Jurkat, Clone E6-1 (cell line): ENCODE results near the gene KRT27.
"Not testable (repeated sequence)": the region's sequence is repeated elsewhere in the genome, so short reads cannot be mapped to it uniquely, and the experiment has no call there.

Source experiments
- DNase-seq: peaks from one replicate; pipeline ENCODE4 v3.0.0-alpha.2; 2011; ENCODE audit warnings: low read depth, low spot score
- H3K4me3 ChIP-seq: 2 replicates; pipeline ENCODE4 v1.5.1; 2011; ENCODE audit warnings: mild to moderate bottlenecking, low read length, control low read depth, moderate library complexity

Gene KRT27

DNA sequence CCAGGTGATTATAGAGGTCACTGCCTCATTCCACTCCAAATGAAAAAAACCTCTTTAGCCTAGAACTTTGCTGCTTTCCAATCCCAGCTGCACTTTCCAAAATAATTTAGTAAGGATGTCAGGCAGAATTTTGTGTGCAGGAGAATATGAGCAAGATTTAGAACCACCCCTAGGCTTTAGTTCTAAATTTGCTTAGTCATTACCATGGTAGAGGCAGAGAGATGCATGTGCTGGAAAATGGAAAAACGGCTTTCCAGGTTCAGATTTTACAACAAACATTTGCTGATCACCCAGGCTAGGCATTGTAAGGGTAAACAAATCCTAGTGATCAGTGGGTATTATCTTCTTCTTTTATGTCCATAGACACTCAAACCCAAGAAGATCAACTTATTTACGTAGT, 16.7 kb downstream of the KRT27 start:
- no peak for DNase-seq
- H3K4me3 ChIP-seq: no peak overlapping the region

DNA sequence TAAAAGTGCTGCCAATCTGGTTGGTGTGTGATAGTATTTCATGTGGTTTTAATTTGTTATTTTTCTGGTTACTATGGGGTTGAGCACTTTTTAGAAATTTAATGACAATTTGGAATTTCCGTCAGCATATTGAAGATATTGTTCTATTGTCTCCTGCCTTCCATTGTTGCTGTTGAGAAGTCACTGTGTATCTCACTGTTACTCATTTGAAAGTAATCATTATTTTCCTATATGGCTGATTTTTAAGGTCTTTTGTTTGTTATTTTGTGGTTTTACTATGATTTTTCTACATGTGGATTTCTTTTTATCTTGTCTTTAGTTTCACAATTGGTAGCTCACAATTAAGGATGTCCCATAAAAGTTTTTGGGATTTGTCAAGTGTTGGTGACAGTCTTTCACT, 18.6 kb downstream of the KRT27 start:
- DNase-seq: no peak
- no peak overlapping the region for H3K4me3 ChIP-seq

DNA sequence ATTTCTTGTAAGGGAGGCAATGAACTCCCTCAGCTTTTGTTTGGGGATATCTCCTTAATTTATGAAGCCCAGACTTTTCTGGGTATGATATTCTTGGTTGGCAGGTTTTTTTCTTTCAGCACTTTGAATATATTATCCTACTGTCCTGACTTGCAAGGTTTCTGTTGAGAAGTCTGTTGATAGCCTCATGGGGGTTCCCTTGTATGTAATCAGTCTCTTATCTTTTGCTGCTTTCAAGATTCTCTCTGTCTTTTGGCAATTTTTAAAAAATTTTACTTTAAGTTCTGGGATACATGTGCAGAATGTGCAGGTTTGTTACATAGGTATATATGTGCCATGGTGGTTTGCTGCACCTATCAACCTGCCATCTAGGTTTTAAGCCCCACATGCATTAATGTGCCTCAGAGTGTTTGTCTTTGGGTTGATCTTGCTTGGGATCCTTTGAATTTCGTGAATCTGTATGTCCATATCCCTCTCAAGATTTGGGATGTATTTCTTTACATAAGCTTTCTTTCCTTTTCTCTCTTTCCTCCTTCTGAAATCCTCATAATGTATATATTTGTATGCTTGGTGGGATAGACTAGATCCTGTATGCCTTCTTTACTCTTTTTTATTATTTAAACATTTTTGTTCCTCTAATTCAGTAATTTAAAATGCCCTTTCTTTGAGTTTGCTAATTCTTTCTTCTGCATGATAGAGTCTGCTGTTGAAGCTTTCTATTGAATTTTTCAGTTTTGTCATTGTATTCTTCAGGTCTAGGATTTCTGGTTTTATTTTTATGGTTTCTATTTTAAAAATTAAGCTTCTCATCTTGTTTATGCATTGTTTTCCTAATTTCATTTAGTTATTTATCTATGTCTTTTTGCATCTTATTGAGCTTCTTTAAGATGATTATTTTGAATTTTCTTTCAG, 22.0 kb downstream of the KRT27 start:
- no peak for DNase-seq
- no peak overlapping the region for H3K4me3 ChIP-seq

DNA sequence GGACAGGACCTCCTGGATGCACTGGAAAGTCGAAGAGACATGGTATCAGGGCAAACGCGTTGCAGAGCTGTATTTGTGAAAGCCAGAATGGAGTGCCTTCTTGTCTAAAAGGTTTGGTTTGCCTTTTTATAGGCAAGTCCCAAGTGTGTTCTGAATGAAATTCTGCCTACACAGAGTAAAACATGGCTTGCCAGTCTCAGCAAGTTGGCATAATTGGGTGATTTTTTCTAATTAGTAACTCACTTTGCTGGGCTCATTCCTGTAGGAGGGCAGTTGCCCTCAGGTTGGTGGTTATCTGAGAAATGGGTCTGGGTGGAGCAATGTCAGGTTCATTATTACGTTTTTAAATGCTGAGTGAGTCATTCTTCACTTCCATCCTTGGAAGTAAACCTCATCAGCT, 27.1 kb downstream of the KRT27 start, which contains the start of gene KRT25:
KRT25 (minus strand) TSS at position 101 of the 400 bp plus-strand sequence; CDS start at position 41, 60 bp downstream.
- DNase-seq: no peak
- no peak within 1 kb of the TSS for H3K4me3 ChIP-seq

DNA sequence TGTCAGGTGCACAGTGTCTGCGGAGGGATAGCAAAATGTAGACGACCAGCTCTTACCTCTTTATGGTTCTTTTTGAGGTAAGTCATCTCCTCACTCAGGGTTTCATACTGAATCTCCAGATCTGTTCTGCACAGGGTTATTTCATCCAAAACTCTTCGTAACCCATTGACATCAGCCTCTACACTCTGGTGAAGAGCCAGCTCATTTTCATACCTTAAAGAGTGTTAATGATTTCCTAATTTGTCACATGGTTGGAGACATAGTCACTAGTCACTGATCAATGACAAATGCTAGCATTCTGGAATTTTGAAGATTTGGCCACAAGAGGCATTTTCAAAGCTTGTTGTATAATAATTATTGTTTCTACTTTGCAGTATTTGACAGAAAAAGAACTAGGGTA, 28.5 kb downstream of the KRT27 start:
- DNase-seq: no peak
- no peak overlapping the region for H3K4me3 ChIP-seq

DNA sequence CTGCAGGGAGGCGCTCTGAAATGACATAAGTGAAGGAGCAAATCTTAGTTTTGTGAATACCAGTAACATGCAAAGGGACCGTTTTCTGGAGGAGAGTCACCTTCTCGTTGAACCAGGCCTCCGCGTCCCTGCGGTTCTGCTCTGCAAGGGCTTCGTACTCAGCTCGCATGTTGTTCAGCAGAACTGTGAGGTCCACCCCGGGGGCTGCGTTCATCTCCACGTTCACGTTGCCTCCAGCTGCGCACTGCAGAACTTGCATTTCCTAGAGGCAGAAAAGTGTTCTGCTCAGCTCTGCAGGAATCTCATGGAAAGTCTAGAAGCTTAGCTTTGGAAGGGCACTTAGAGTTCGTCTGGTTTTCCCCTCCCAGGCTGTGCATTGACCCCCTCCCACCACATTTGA, 31.3 kb downstream of the KRT27 start:
- DNase-seq: no peak
- H3K4me3 ChIP-seq: no peak overlapping the region

DNA sequence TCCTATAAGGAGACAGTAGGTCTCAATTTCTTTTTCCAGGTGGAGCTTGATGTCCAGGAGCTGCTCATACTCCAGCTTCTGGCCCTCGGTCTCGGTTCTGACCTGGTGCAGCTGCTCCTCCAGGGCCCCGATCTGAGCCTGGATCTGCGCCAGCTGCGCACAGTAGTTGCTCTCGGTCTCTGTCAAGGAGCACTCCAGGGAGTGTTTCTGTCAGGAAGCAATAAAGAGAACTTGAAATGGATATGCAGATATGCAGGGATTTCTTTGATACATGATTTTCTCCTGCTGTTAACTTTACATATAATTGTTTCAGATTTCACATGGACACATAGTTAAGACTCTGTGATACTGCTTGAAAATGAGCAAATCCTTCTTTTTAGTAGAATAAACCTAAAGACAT, 32.0 kb downstream of the KRT27 start:
- no peak overlapping the region for H3K4me3 ChIP-seq
- DNase-seq: no peak

DNA sequence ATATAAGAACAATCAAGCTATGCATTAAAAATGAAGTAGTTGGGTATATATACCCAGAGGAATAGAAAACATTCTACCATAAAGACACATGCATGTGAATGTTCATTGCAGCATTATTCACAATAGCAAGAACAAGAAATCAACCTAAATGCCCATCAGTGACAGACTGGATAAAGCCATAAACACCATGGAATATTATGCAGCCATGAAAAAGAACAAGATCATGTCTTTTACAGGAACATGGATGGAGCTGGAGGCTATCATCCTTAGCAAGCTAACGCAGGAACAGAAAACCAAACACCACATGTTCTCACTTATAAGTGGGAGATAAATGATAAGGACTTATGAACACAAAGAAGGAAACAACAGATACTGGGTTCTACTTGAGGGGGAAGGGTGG, 33.7 kb downstream of the KRT27 start:
- not testable (repeated sequence) for DNase-seq, H3K4me3 ChIP-seq

DNA sequence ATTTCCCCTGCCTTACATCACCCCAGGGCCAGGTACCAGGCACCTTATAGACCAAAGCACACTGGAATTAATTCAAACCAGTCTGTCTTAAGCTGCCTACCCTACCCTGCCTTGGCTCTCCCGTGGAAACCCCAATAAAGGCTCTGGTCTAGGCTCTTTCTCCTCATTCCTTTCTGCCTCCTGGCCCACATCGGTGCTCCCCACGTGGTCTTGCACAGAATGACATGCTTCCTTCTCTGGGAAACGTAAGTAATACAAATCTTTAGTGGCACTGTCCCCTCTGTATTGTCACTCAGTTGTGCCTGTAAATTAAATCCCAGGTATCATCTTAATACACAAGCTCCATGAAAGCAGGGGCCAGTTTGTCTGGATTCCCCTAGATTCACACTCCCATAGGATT, 43.8 kb downstream of the KRT27 start:
- no peak overlapping the region for H3K4me3 ChIP-seq

DNA sequence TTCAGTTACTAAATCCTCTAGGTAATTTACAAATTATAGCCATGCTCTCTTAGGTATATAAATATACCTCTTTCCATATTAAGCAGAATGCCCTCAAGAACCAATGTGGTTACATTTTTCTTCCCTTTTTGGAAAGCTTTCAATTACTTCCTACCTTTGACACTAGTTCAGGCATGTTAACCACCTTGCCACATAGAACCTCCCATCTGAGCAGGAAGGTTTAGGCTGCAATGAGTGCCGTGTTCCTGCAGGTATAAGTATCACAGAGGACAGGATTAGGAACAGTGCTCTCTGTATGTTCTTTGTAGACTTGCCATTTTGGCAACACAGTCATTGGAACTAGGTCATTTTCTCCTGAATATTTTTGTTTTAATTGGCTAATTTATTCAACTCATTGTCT, 47.3 kb downstream of the KRT27 start:
- no peak overlapping the region for H3K4me3 ChIP-seq
- no peak for DNase-seq

More for the DNA sequence above, 43.8 kb downstream of the KRT27 start:
- DNase-seq: no peak

DNA sequence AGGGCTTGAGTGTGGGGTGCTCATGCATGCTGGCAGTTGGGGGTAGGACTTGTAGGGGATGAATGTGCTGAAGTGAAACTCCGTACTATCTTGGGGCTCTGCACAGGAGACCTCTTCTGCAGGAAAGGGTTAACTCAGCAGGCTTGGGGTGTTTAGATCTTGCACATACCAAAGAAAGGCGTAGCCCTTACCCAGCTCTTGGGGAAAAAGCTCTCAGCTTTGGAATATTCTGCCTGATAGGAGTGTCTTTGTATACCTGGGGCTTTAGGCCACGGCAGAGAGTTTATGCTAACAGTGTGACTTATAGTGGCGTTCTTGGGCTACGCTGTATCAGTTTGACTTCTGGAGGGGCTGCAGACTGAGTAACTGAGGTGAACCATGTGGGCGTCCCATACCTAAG, 48.3 kb downstream of the KRT27 start:
- no peak for DNase-seq
- no peak overlapping the region for H3K4me3 ChIP-seq

DNA sequence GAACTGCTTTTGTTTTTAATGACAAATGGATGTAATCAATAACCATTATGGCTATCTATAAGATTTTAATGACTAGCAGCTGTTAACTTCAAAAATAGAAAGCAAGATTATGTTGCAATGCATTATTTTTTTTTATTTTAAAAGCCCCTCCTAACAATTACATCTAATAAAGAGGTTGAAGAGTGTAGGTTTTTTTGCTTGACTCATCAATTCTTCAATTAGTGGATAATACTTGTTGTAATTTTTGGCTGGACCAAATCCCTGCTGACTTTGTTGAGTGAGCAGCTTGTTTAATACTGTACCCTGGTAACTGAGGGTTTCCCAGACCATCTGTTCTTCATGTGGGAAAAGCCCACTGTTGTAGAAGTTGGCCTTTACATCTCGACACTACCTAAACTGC, 51.4 kb downstream of the KRT27 start:
- DNase-seq: no peak
- no peak overlapping the region for H3K4me3 ChIP-seq

DNA sequence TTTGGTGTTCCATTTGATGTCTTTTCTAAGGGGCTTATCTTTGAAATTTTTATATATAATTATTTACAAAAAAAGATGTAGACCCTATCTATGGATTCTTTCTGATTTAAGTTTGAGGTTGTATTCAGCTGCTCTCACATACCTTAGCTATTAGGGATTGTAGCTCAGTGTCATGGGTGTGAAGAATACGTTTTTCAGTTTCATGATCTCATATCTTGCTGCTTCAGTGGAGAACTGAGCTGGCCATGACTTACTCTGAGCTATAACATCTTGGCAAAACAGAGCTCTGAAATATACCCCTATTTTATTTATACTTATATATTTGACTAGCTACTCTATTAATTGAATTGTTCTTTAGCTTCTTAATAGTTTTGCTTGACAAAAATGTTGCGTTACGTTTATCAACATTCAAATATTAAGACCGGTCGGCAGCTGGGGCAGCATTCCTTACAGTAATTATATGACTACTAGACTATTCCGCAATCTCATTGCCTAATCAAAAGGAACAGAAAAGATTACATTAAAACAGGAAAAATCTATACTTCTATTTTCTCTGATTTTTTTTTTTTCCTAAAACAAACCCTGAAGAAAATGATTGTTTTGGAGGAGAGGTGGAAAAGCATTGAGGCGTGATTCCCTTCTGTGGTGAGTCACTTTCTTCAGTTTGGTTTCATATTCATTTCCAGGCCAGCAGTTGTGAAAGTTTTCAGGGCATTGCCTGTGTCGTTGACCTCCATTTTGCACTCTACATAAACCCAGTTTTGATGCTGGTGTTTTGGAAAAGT, 54.7 kb downstream of the KRT27 start:
- H3K4me3 ChIP-seq: no peak overlapping the region
- DNase-seq: no peak

DNA sequence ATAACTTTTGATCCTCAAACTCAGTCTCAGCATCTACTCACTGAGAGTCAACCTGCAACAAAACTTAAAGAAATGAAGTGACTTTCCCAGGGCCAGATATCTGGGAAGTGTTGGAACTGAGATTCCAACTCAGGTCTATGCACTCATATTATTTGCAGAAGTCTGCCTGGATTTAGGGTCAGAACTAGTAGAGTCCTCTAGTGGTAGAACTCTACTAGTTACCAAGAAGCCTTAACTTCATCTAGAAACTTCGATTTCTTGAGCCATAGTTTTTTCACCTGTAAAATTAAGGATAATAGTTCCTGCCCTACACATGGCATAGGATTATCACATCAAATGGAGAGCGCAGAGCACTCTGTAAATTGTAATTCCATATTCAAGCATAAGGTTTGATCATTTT, 55.4 kb downstream of the KRT27 start:
- no peak overlapping the region for H3K4me3 ChIP-seq
- peak; percentile 1 for DNase-seq
